NOMO-1 treated with DMSO at 0.1 percent for 48 hours (cell line): ENCODE measurements around the gene TOX2.

Experiments used
- DNase-seq: peaks from one replicate; lab custom pipeline; 2025; ENCODE audit not compliant: unreplicated experiment; lab: John Stamatoyannopoulos, UW

The TOX2 gene

DNA sequence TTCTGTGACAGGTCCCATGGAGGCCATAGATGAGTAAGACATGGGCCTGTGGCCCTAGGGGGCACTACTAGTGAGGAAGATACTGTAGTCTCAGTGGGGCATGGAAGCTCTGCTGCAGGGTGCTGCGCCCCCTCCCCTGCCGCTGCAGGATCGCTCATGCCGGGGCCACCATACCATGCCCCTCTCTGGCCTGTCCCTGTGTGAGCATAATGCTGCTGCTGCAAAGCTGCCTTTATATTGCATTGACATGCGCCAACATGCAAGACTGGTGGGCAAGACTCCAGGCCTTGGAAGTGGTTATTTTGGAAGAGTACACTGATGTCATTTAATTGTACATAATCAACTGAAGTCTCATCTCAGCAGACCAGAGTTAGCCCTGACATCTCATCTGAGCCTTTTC, 60.0 kb downstream of the TOX2 start:
- no peak for DNase-seq

DNA sequence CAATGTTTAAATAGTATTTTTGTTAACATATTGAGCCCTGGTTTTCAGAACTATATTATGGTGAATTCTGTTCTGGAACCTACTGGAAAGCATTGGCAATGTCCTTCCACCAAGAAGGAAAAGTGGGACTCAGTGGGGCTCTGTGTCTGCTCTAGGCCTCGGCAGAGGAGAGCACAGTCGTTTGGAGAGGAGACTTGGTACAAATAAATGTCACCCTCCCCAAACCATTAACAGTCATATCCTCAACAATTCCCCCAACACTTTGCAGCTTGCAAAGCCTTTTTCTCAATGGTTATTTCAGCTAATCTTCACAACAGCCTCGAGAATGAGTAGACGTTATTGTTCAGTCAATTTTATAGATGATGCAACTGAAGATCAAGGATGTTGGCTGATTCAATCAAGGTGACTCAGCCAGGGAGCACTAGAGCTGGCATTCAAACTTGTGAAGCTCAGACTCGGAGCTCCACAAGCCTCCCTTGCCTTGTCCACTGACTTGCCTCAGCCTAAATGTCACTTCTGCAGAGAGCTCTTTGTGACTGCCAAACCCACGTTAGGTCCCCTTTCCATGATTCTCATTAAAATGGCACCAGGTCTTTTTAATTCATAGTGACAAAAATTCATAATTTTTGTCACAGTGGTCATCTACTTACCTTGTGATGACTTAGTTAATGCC, 60.6 kb downstream of the TOX2 start:
- DNase-seq, result no peak

DNA sequence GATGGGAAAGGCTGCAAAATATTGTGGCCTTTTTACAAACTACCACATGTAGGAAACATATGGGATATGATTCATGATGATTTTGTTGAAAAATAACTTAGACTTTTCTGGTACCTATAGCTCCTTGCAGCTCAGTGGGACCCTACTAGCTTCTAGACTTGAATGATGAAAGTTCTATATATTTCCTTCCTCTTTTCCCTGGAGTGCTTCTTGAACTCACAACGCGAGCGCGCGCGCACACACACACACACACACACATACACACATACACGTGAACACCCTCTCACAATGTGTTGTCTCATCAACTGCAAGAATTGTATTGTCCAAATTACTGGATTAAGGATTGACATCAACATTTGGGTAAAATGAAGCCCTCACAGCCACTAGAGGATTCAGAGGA, 61.9 kb downstream of the TOX2 start:
- DNase-seq, result peak; percentile 79

DNA sequence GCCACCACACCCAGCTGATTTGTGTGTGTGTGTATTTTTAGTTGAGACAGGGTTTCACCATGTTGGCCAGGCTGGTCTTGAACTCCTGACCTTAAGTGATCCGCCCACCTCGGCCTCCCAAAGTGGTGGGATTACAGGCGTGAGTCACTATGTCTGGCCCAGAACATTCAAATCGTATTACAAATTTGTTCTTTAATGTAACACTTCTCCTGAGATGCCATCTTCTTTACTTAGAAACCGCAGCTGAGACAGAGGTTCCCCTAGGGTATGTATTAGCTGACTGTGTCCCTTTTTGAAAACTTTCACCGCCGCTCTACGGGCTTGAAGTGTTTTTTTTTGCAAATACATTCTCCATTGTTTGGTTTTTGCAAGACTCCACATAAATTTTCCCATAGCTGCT, 62.6 kb downstream of the TOX2 start:
- DNase-seq, result no peak

DNA sequence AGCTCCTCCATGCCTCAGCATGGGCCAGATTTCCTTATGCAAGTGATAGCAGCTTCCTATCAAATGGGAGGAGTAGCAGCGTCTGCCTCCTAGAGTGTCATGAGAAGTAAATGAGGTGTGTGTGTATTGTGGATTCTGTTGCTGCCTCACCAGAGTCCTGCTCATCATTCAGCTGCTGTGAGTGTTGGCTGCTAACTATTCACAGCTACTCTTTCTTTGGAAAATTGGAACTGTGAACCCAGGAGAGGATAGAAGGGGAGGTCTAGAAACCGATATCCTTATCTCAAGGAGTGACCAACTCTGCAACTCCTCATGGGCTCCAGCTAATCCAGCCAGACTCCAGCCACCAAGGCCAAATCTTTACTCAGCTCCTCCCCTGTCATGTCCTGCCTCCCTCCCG, 63.3 kb downstream of the TOX2 start:
- DNase-seq, result no peak

DNA sequence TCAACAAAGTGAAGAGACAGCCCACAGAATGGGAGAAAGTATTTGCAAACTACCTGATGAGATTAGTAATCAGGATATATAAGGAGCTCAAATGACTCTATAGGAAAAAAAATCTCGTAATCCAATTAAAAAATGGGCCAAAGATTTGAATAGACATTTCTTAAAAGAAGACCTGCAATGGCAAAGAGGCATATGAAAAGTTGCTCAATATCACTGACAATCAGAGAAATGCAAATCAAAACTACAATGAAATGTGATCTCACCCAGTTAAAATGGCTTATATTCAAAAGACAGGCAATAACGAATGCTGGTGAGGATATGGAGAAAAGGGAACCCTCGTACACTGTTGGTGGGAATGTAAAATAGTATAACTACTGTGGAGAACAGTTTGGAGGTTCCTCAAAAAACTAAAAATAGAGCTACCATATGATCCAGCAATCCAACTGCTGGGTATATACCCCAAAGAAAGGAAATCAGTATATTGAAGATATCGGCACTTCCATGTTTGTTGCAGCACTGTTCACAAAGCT, 65.0 kb downstream of the TOX2 start:
- no peak for DNase-seq

DNA sequence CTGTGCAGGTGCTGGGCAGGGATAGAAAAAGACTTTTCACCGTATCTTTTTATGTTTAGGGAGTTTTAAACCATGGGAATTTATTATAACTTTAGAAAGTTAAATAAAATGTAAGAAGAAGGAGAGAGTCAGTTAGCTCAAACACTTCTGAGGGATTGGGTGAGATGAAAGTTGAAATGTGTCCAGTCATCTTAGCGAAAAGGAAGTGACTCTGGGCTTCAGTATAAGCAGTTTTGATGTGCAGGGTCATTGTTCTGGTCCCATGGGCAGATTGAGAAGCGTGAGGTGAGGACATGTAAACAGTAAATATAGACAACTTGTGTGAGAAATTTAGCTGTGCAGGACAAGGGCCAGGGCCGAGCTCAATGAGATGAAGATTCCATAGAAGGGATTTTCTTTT, 66.9 kb downstream of the TOX2 start:
- DNase-seq, result peak; percentile 65

DNA sequence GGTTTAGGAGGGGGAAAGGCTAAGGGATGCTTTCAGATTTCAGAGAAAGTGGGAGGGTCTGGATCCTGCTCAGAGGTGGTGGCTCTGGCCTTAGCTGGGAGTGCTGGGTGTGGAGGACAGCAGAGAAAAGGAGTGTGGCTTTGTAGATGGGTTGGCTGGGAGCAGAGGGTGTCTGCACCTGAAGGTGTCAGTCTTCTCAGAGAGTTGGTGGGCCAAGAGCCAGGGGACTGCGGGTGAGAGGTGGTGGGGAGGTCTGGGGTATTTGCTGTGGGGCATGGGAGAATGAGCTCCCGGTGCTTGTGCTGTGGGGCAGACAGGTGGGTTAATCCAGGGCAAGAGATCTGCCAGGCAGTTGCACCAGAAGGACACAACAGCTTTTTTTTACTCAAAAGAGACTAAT, 67.4 kb downstream of the TOX2 start:
- no peak for DNase-seq

DNA sequence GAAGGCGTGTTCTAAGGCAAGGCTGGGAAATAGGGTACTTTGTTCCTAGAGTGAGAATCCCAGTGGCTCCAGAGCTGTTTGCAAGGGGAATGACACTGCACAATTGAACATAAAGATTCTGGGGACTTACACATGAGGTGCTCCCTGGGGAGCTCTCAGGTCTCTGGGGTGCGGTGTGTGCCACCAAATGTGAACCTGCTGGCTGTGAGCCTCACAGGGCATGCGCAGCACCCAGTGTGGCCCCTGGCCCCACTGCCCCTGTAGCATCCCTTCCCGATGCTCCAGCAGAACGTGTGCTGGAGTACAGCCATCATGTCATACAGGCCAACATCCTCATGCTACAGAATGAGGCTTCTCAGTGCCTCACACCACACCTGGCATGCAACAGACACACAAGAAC, 68.2 kb downstream of the TOX2 start:
- no peak for DNase-seq

DNA sequence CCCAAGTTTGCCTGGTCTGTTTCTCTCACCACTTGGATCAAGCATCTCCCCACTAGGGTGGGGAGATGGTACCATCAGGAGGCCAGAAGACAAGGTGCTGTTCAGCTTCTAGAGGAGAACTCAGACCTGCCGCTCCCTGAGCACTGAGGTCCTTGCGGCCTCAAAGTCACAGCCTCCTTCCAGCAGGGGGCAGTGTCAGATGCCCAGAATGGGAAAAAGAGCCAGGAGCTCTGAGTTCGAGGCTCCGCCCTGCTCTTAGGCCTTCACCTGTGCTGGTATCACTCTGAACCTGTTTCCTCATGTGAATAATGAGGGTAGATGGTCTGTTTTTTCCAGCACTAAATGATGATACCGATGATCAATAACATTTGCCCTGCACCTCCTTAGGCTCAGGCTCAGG, 68.7 kb downstream of the TOX2 start:
- DNase-seq, result no peak

DNA sequence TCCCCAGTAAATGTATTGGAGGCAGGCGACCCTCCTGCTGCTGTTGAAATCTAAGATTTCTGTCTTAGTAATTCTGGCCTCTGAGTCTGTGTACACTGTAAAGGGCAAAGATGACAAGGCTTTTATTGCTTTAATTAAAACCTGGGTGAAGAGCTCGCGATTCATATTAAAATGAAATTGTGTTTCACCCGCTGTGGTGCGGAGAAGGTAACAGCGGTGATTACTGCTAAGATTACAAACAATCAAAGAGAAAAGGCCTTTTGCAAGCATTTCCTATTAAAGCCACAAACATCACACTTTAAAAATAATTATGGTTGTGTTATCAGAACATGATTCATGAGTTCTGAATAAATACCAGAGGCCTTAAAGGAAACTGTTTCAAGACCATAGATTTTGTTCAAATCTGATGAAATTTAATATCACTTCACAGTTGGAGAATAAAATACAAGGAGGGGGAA, 69.3 kb downstream of the TOX2 start:
- no peak for DNase-seq

DNA sequence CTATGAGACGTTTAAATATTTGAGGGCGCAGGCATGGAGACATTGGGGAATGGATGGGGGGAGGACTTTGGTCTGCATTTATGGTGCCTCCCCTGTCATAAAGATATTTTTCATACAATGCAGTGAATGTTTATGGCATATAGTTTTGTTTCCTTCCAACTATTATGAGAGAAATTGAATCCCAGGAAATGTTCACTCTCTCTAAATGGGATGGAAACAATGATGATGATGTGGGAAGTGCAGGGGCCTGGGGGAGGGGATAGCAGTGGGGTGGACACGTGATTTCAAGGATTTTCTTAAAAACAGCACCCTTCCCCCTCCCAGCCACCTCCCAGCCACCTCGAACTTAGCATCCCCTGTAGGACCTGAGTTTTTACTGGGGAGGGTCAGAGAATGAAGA, 69.9 kb downstream of the TOX2 start:
- no peak for DNase-seq

DNA sequence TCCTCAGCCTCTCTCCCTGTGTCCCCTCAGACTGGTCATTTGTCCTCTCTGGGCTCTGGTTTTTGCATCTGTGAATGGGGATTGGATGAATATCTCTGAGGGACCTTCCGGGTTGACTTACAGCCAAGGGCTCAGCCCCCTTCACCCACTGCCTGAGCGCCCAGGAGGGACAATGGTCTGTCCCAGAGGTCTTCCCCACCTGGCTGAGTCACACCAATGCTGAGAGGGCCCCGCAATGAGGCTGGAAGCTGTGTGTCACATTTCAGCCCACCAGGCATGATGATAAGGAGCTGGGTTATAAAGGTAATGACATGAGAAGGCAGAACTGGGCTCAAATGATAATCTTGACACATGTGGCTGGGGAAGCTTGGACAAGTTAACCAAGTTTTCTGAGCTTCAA, 70.5 kb downstream of the TOX2 start:
- no peak for DNase-seq

DNA sequence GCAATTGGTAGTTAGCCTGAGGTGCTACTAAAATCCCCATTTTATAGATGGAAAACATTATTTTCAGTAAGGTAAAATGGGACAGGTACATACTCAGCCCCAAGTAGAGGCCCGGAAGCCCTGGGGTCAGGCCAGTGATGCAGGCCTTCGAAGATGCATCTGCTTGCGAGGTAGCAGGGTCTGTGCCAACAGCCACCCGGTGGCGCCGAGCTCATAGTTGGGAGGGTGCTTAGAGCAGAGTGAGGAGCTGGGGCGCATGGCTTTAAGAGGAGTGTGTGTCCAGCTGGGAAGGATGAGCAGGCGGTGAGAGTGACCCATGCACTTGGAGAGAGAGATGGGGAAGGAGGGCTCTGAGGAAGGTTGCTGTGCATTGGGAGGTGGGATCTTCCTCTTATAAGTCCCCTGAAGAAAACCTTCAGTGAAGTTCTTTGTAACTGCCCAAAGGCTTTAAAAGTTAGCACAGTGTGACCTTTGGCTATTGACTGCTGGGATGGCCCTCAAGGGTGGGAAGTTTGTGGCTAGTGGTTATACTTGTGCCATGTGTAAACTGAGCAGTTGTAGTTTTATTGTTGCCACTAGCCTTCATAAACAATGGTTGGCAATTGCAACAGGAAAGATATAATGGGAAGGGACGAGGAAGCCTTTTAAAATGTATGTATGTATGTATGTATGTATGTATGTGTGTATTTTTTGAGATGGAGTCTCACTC, 71.1 kb downstream of the TOX2 start:
- DNase-seq, result no peak

DNA sequence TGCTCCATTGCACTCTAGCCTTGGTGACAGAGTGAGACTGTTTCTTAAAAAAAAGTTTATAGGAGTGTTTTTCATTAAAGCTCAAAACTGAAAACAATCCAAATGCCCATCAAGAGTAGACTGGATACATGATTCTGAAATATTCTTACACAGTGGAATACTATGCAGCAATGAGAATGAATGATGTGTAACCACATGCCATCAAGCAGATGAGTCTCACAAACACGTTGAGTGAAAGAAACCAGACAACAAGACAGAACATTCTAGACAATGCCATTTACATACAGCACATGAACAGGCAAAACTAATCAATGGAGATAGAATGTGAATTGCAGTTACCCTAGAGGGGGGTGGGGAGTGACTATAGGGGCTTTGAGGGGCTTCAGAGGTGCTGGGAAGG, 72.4 kb downstream of the TOX2 start:
- no peak for DNase-seq

DNA sequence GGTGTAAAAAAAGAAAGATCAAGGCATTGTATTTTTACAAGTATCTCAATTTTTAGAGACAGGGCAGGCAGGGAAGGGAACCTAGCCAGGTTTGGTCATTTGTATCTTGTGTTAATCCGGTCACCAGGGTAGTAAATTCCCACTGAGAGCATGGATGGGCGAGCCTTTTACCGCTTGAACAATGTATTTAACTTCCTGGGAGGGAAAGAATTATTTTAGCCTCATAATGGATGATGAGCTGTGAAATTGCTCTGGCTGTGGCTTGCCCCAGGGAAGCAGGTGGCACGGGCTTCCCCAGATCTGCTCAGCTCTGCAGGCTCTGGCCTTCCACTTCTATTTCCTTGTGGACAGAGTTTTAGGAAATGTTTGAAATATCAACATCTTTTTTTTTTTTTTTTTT, 72.9 kb downstream of the TOX2 start:
- DNase-seq, result no peak

DNA sequence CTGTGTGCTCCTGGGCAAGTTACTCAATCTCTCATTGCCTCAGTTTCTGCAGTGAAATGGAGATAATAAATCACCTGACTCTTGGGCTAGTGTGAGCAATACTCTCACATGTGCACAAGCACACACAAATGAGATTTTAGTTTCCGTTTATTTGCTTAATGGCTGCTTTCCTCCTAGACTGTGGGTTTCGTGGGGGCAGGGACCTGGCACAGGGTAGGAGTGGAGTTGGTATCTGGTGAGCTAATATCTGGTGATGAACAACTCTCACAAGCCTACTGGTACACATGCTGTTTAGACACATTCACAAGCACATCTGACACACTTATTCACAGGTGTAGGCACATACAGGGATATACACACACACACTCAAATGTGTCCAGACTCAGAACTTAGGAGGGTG, 73.8 kb downstream of the TOX2 start:
- DNase-seq, result peak; percentile 3

DNA sequence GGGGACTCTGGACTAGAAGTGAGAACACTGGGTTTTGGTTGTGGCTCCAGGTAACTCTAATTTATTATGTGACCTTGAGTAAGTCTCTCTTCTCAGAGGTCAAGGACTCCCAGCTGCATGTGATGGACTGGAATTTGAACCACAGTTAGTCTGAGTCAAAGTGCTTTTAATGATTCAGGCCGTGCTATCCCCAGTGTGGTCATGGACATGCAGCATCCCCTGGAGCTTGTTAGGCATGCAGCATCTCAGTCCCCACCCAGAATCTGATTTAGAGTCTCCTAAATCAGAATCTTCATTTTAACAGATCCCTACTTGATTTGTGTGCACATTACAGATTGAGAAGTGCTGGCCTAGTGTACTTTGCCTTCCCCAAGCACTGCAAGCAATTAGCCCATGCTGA, 74.2 kb downstream of the TOX2 start:
- DNase-seq, result no peak

DNA sequence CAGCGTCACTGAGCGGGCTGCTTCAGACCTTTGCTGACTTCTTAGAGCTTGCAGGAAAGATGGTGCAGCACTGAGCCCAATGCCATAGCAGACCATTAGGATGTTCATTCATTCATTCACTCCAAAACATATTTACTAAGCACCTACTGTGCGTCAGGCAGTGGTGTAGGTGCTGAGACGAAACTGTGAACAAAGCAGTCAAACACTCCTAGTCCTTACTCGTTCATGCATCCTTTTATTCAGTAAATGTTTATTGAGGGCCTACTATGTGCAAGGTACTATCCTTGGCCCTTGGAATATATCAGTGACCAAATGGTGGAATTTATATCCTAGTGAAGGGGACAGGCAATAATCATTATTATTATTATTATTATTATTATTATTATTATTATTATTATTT, 76.6 kb downstream of the TOX2 start:
- DNase-seq, result no peak

DNA sequence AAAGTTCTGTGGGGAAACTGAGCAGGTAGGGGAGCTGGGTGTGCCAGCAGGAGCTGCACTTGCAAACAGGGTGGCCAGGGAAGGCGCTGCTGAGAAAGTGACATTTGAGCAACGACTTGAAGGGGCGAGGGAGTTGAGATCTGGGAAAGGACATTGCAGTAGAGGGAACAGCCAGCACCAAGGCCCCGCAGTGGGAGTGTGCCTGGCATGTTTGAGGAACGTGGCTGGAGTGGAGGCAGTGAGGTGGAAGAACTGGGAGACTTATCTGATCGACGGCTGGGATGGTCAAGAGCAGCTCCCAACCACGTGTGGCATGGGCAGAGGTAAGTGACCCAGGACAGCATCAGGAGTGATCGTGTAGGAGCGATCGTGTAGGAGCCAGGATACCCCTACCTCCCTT, 77.3 kb downstream of the TOX2 start:
- no peak for DNase-seq

DNA sequence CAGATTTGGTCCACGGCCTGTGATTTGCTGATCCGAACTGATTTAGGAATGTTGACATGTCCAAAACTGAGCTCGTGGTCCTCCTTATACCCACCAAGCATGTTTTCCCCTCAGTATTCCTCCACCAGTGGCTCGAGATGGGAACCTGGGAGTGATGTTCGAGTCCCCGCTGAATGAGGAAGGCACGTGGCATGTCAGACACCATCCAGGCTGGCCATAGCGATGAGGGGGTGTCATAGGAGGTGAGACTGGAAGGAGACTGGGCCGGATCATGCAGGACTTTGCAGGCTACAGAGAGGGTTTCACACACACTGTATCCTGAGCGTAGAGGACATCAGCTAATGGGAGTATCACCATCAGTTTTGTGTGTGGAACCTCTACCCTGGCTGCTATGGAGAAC, 78.2 kb downstream of the TOX2 start:
- no peak for DNase-seq

DNA sequence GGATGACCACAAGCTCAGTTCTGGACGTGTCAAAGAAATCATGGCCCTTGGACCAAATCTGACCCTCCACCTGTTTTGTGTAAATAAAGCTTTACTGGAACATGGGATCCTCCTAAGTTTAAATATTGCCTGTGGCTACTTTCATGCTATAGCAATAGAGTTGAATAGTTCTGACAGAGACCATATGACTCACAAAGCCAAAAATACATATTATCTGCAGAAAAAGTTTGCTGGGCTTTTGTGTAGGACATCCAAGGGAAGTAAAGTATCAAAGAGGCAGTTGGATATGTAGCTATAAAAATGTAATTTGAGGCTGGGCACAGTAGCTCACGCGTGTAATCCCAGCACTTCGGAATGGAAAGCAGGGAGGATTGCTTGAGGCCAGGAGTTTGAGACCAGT, 78.9 kb downstream of the TOX2 start:
- DNase-seq, result no peak
